Osteoblast (primary cell): ENCODE measurements around the gene NT5DC1. TPM values are rescaled to one million over a fixed set of nuclear protein-coding genes. Genes with fewer than 3 reads are reported as not detected.

ENCODE experiments used
- DNase-seq: peaks from one replicate; pipeline ENCODE4 v3.0.0; 2011; ENCODE audit warnings: low spot score, mixed read lengths; ENCODE audit not compliant: insufficient read length; ENCODE audit errors: missing footprints
- H2AFZ ChIP-seq: 2 replicates; pipeline ENCODE4 v1.6.0; 2011; ENCODE audit warnings: mild to moderate bottlenecking, low read length
- H3K27ac ChIP-seq: 2 replicates; pipeline ENCODE4 v1.5.1; 2011; ENCODE audit warnings: mild to moderate bottlenecking, low read depth, low read length, moderate library complexity
- H3K27me3 ChIP-seq: 2 replicates; pipeline ENCODE4 v1.6.0; 2012; ENCODE audit warnings: mild to moderate bottlenecking, control low read depth, inconsistent platforms, low read length, moderate library complexity; ENCODE audit not compliant: insufficient read depth
- H3K36me3 ChIP-seq: 2 replicates; pipeline ENCODE4 v1.5.1; 2011; ENCODE audit warnings: mild to moderate bottlenecking, low read length, control low read depth, moderate library complexity; ENCODE audit not compliant: insufficient read depth
- H3K4me1 ChIP-seq: 2 replicates; pipeline ENCODE4 v1.5.1; 2011; ENCODE audit warnings: mild to moderate bottlenecking, low read length, control low read depth, moderate library complexity; ENCODE audit not compliant: insufficient read depth
- H3K4me2 ChIP-seq: 2 replicates; pipeline ENCODE4 v1.6.0; 2011; ENCODE audit warnings: mild to moderate bottlenecking, low read length; ENCODE audit not compliant: insufficient read depth
- H3K4me3 ChIP-seq: fragments of 200-600 bp; sonication (generic); 3 replicates; pipeline ENCODE4 v1.5.1; 2012; ENCODE audit warnings: mild to moderate bottlenecking, low read length, inconsistent platforms; ENCODE audit not compliant: insufficient read depth
- H3K79me2 ChIP-seq: 2 replicates; pipeline ENCODE4 v1.6.0; 2012; ENCODE audit warnings: mild to moderate bottlenecking, low read length, control low read depth, inconsistent platforms; ENCODE audit not compliant: insufficient read depth
- H3K9me3 ChIP-seq: 2 replicates; pipeline ENCODE4 v1.5.1; 2011; ENCODE audit warnings: low read depth, low read length, control low read depth
- H4K20me1 ChIP-seq: 2 replicates; pipeline ENCODE4 v1.6.0; 2012; ENCODE audit warnings: mild to moderate bottlenecking, low read length, control low read depth; ENCODE audit not compliant: insufficient read depth
- total RNA-seq: library from RNA; depleted of rRNA; stranded (reverse); fragments of >200 nt; gene quantifications from 2 replicates; pipeline ENCODE4 v1.2.3, GENCODE V29; 2012
- TF ChIP-seq, protein P1 (sequence below): IDR thresholded peaks from 2 replicates; pipeline ENCODE4 v1.5.1; 2011; ENCODE audit warnings: mild to moderate bottlenecking, low read depth, low read length, moderate library complexity; ENCODE audit errors: extremely low read depth

The NT5DC1 gene
- total RNA-seq, 1 donor: 7.2 TPM

- no peaks in the 10 kb centered on the region for H4K20me1 ChIP-seq
- H3K9me3 ChIP-seq: no peaks in the 10 kb centered on the region
- no peaks in the 10 kb centered on the region for H3K27me3 ChIP-seq
- H2AFZ ChIP-seq: no peak overlapping the region
- H3K4me3 ChIP-seq: no peak overlapping the region
- DNase-seq: no peak
- no peaks in the 10 kb centered on the region for H3K36me3 ChIP-seq
- H3K79me2 ChIP-seq: no peaks in the 10 kb centered on the region
- peaks cover 8% of the 10 kb centered on the region for H3K4me1 ChIP-seq
- H3K27ac ChIP-seq: no peak overlapping the region
- peak overlapping the region; percentile 30 for H3K4me2 ChIP-seq
- TF ChIP-seq, protein P1, sequence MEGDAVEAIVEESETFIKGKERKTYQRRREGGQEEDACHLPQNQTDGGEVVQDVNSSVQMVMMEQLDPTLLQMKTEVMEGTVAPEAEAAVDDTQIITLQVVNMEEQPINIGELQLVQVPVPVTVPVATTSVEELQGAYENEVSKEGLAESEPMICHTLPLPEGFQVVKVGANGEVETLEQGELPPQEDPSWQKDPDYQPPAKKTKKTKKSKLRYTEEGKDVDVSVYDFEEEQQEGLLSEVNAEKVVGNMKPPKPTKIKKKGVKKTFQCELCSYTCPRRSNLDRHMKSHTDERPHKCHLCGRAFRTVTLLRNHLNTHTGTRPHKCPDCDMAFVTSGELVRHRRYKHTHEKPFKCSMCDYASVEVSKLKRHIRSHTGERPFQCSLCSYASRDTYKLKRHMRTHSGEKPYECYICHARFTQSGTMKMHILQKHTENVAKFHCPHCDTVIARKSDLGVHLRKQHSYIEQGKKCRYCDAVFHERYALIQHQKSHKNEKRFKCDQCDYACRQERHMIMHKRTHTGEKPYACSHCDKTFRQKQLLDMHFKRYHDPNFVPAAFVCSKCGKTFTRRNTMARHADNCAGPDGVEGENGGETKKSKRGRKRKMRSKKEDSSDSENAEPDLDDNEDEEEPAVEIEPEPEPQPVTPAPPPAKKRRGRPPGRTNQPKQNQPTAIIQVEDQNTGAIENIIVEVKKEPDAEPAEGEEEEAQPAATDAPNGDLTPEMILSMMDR: no peak
Observed at GRCh38 chr6:116291701-116292396, 191.2 kb downstream of the NT5DC1 start.

DNA sequence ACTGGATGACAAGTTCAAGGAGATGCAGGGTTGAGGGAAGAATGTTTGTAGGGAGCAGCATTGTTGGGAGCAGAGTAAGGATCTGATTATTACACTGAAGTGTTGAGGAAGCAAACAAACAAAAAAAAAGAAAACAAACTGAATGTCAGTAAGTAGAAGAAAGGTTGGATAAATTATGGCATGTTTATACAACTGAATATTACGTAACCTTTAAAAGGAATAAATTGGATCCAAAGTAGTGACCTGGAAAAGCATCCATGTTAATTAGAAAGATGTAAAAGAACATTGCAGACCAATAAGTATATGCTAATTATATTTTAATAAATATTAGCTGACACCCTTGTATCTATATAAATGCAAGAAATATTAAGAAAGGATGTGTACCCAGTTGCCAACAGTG, 191.9 kb downstream of the NT5DC1 start:
- H3K4me1 ChIP-seq: peaks cover 8% of the 10 kb centered on the region
- no peaks in the 10 kb centered on the region for H4K20me1 ChIP-seq
- H3K36me3 ChIP-seq: no peaks in the 10 kb centered on the region
- no peak overlapping the region for H2AFZ ChIP-seq
- H3K79me2 ChIP-seq: no peaks in the 10 kb centered on the region
- H3K27ac ChIP-seq: no peak overlapping the region
- H3K9me3 ChIP-seq: no peaks in the 10 kb centered on the region
- no peak overlapping the region for H3K4me3 ChIP-seq
- H3K4me2 ChIP-seq: no peak overlapping the region
- no peak for DNase-seq
- TF ChIP-seq, protein P1: no peak
- H3K27me3 ChIP-seq: no peaks in the 10 kb centered on the region

- Histone ChIP-seq H3K4me1 (no peaks in the 10 kb centered on the region), H3K9me3 (peaks cover 2% of the 10 kb centered on the region), H4K20me1 (no peaks in the 10 kb centered on the region), H3K79me2 (no peaks in the 10 kb centered on the region), H3K27me3 (no peaks in the 10 kb centered on the region), H3K36me3 (no peaks in the 10 kb centered on the region), H3K27ac (no peak overlapping the region), H3K4me3 (no peak overlapping the region), H2AFZ (no peak overlapping the region), H3K4me2 (no peak overlapping the region)
- DNase-seq: no peak
- TF ChIP-seq, protein P1: no peak
Observed at GRCh38 chr6:116298273-116298672, 197.6 kb downstream of the NT5DC1 start.

GRCh38 chr6:116298973-116299372, 198.3 kb downstream of the NT5DC1 start:
- Histone ChIP-seq H4K20me1 (no peaks in the 10 kb centered on the region), H3K27ac (no peak overlapping the region), H3K36me3 (no peaks in the 10 kb centered on the region), H3K4me3 (no peak overlapping the region), H3K4me1 (no peaks in the 10 kb centered on the region), H3K4me2 (no peak overlapping the region), H3K79me2 (no peaks in the 10 kb centered on the region), H2AFZ (no peak overlapping the region), H3K27me3 (no peaks in the 10 kb centered on the region), H3K9me3 (peaks cover 2% of the 10 kb centered on the region)
- DNase-seq: no peak
- TF ChIP-seq, protein P1: no peak

Other genes with a start within 250 kb of the NT5DC1 start
- 1.1 and 1.2 TPM in 2 replicates for gene FRK, start 40.0 kb upstream of the NT5DC1 start, total RNA-seq
- gene COL10A1, start 25.3 kb downstream of the NT5DC1 start, total RNA-seq: 36.2 and 83.7 TPM in 2 replicates
- gene TSPYL4, start 153.2 kb downstream of the NT5DC1 start, total RNA-seq: 23.9 and 24.6 TPM in 2 replicates
- gene TSPYL1, start 179.1 kb downstream of the NT5DC1 start, total RNA-seq: 89.4 and 91.6 TPM in 2 replicates